Measurements from ENCODE around the gene RAX2. TPM values are rescaled to one million over a fixed set of nuclear protein-coding genes. Genes with fewer than 3 reads are reported as not detected.

The RAX2 gene
- total RNA-seq, 2 experiments from 2014 or later = not detected

- intact Hi-C loops (cut with DNase I, micrococcal nuclease) = no loop called here
- Mint-ChIP-seq H3K9me3 (no peaks in the 10 kb centered on the region), H3K36me3 (ENCODE audit: low read depth) (peaks cover 8% of the 10 kb centered on the region), H3K27me3 (no peaks in the 10 kb centered on the region), H3K4me1 (ENCODE audit: low read depth) (no peaks in the 10 kb centered on the region), H3K4me3 (no peak overlapping the region), H3K27ac (no peak overlapping the region)
- ChIA-PET POLR2A (interaction anchor here (0.9 kb wide), 1 partner anchor 12 kb away, joined by 3 read pairs; the partner anchor contains the start of gene MRPL54), CTCF (no interaction called here)
- TF ChIP-seq, protein P1, sequence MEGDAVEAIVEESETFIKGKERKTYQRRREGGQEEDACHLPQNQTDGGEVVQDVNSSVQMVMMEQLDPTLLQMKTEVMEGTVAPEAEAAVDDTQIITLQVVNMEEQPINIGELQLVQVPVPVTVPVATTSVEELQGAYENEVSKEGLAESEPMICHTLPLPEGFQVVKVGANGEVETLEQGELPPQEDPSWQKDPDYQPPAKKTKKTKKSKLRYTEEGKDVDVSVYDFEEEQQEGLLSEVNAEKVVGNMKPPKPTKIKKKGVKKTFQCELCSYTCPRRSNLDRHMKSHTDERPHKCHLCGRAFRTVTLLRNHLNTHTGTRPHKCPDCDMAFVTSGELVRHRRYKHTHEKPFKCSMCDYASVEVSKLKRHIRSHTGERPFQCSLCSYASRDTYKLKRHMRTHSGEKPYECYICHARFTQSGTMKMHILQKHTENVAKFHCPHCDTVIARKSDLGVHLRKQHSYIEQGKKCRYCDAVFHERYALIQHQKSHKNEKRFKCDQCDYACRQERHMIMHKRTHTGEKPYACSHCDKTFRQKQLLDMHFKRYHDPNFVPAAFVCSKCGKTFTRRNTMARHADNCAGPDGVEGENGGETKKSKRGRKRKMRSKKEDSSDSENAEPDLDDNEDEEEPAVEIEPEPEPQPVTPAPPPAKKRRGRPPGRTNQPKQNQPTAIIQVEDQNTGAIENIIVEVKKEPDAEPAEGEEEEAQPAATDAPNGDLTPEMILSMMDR (IDR thresholded peaks at IDR 0.05) = no peak
- H3K27ac ChIP-seq (ENCODE audit: low read depth in 1 of 2, low read length in 2 of 2) = no peak overlapping the region
- ATAC-seq (ENCODE audit: poor library complexity) = no peak
- H3K27me3 ChIP-seq (ENCODE audit: control insufficient read depth in 1 of 2, insufficient read depth in 2 of 2, low read length in 2 of 2) = no peaks in the 10 kb centered on the region
- H3K9me3 ChIP-seq (ENCODE audit: control insufficient read depth in 1 of 2, insufficient read depth in 1 of 2, low read length in 2 of 2) = peaks cover 0 to 5% of the 10 kb centered on the region in 2 experiments
- H3K4me1 ChIP-seq (ENCODE audit: insufficient read depth, low read length) = no peaks in the 10 kb centered on the region
- no peak for DNase-seq
- H3K36me3 ChIP-seq (ENCODE audit: insufficient read depth, low read length) = no peaks in the 10 kb centered on the region
- no peak overlapping the region for H3K4me3 ChIP-seq (ENCODE audit: low read length)
Measured at GRCh38 chr19:3774621-3775373, 2.8 kb upstream of the RAX2 start.

DNA sequence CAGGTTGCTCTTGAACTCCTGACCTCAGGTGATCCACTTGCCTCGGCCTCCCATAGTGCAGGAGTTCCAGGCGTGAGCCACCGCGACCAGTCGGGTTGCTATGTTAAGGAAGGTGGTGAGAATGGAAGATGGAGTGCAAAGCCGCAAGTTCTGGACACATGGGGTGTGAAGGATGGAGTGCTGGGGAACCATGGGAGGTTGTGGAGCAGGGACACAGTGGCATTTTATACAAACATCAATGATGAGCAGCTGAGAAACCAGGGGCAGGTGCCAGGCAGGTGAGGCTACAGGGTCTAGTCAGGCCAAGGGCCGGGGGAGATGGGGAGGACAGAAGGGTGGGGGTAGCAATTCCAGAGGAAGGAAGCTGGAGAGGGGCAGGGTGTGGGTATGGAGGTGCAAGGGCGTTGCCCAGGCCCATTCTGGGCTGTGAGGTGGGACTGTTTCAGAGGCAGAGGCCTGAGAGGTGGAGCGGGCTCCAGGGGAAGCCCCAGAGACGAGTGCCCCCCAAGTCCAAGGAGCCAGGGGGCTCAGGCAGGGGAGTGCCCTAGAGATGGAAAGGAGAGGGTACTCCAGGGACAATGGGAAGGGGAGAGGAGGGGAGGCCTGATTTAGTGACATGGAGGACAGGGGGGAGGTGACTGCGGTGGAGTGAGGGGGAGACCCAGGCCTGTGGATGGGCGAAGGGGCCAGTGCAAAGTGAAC, 1.9 kb upstream of the RAX2 start:
- Histone ChIP-seq H3K36me3 (ENCODE audit: insufficient read depth, low read length) (peaks cover 4% of the 10 kb centered on the region), H3K4me1 (ENCODE audit: insufficient read depth, low read length) (no peaks in the 10 kb centered on the region), H3K27me3 (ENCODE audit: control insufficient read depth in 1 of 2, insufficient read depth in 2 of 2, low read length in 2 of 2) (no peaks in the 10 kb centered on the region), H3K4me3 (ENCODE audit: low read length) (no peak overlapping the region), H3K9me3 (ENCODE audit: control insufficient read depth in 1 of 2, insufficient read depth in 1 of 2, low read length in 2 of 2) (peaks cover 0 to 5% of the 10 kb centered on the region in 2 experiments), H3K27ac (ENCODE audit: low read depth in 1 of 2, low read length in 2 of 2) (no peak overlapping the region)
- ChIA-PET CTCF (no interaction called here), POLR2A (interaction anchor here (0.9 kb wide), 1 partner anchor 11 kb away, joined by 3 read pairs; the partner anchor contains the start of gene MRPL54)
- no peak for ATAC-seq (ENCODE audit: poor library complexity)
- Mint-ChIP-seq H3K27ac (no peak overlapping the region), H3K9me3 (no peaks in the 10 kb centered on the region), H3K4me3 (no peak overlapping the region), H3K4me1 (ENCODE audit: low read depth) (no peaks in the 10 kb centered on the region), H3K27me3 (no peaks in the 10 kb centered on the region), H3K36me3 (ENCODE audit: low read depth) (peaks cover 13% of the 10 kb centered on the region)
- TF ChIP-seq, protein P1 (IDR thresholded peaks at IDR 0.05) = no peak
- intact Hi-C loops (cut with DNase I, micrococcal nuclease) = no loop called here
- no peak for DNase-seq

DNA sequence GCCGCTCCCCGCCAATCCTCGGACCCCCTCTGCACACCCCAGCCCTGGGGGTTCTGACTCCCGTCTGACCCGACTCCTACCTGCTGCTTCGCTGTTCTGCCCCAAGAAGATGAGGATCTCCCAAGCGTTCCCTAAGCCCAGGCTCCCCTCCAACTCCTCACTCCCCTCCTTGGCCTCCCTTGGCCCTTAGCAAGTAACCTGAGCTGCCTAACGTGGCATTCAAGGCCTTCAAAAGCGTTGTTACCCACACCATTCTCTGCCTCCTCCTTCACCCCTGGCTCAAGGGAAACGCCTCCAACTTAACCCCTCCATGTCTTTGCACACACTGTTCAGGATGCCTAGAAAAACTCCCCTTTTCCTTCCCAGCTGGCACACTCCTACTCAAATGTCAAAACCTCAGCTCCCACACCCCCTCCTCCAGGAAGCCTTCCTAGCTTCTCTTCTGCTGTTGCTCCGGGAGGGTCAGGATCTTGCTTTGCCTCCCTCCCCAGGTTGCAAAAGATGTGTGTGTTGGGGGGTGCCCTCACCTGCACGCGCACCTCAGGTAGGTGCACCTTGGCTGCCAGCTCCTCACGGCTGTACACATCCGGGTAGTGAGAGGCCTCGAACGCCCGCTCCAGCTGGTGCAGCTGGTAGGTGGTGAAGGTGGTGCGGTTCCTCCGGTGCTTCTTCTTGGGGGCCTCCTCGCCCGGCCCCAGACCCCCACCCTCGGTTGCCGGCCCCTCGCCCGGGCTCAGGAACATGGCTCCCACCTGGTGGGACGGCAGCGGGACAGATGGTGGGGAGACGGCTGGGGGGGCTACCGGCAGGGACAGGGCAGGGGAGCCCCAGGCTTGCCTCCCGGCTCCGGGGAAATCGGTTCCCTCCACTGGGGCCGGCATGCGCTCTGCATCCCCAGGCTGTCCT, 775 bp downstream of the RAX2 start:
- POLR2A ChIA-PET = no interaction called here
- H3K27ac ChIP-seq (ENCODE audit: low read depth in 1 of 2, low read length in 2 of 2) = no peak overlapping the region
- no peak overlapping the region for H3K4me3 Mint-ChIP-seq
- H3K4me1 Mint-ChIP-seq (ENCODE audit: low read depth) = peaks cover 5% of the 10 kb centered on the region
- DNase-seq (peak in 1 of 14 experiments; percentile 21), ATAC-seq (ENCODE audit: poor library complexity) (no peak)
- no peaks in the 10 kb centered on the region for H3K27me3 ChIP-seq (ENCODE audit: control insufficient read depth in 1 of 2, insufficient read depth in 2 of 2, low read length in 2 of 2)
- H3K36me3 Mint-ChIP-seq (ENCODE audit: low read depth) = peaks cover 29% of the 10 kb centered on the region
- no peaks in the 10 kb centered on the region for H3K9me3 Mint-ChIP-seq
- CTCF ChIA-PET = no interaction called here
- H3K27me3 Mint-ChIP-seq = no peaks in the 10 kb centered on the region
- no peak overlapping the region for H3K4me3 ChIP-seq (ENCODE audit: low read length)
- TF ChIP-seq, protein P1 (IDR thresholded peaks at IDR 0.05) = no peak
- peaks cover 10% of the 10 kb centered on the region for H3K4me1 ChIP-seq (ENCODE audit: insufficient read depth, low read length)
- no peak overlapping the region for H3K27ac Mint-ChIP-seq
- H3K36me3 ChIP-seq (ENCODE audit: insufficient read depth, low read length) = peaks cover 29% of the 10 kb centered on the region
- intact Hi-C loops (cut with DNase I, micrococcal nuclease) = no loop called here
- H3K9me3 ChIP-seq (ENCODE audit: control insufficient read depth in 1 of 2, insufficient read depth in 1 of 2, low read length in 2 of 2) = no peaks in the 10 kb centered on the region
